HG03095 (cell line): ENCODE measurements around the gene ALPI.
A peak's percentile ranks its signal among the peaks of the same experiment; 100 is the strongest.
"Not testable (repeated sequence)": the region's sequence is repeated elsewhere in the genome, so short reads cannot be mapped to it uniquely, and the experiment has no call there.

Experiments used
- ATAC-seq: cut with Tn5 transposase; IDR thresholded peaks from one replicate; pipeline ENCODE4 v1.9.1; 2021; ENCODE audit warnings: moderate library complexity; ENCODE audit not compliant: unreplicated experiment

The ALPI gene

DNA sequence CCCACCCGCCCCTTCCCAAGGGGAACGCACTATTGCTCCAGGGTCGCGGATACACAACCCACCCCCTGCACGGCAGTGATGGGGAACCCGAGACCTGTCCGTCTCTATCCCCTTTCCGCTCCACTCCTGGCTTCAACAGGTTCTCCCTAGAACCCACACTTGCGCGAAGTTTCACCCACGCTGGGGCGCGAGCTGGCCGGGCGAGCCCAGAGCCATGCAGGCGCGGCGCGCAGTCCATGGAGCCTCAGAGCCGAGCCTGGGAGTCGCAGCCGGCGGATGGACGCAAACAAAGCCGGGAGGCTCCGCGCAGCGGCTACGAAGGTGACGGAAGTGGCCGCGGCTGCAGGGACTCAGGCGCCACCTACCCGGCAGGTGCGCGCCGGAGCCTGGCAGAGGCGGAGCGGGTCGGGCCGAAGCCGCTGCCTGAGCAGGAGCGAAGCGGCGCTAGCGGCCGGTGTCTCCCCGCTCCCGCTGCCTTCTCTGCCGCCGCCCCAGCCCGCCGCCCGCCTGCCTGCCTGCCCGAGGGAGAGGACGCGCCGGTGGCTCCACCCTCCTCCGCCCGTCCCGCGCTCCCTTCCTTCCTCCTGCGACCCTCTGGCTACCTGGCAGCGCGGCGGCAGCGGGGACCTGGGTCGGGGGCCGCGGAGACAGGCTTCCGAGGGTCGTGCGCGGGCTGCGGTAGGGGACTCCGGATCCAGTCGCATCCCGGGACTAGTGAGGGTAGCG lies 35.3 kb upstream of the ALPI start:
- ATAC-seq = no peak

DNA sequence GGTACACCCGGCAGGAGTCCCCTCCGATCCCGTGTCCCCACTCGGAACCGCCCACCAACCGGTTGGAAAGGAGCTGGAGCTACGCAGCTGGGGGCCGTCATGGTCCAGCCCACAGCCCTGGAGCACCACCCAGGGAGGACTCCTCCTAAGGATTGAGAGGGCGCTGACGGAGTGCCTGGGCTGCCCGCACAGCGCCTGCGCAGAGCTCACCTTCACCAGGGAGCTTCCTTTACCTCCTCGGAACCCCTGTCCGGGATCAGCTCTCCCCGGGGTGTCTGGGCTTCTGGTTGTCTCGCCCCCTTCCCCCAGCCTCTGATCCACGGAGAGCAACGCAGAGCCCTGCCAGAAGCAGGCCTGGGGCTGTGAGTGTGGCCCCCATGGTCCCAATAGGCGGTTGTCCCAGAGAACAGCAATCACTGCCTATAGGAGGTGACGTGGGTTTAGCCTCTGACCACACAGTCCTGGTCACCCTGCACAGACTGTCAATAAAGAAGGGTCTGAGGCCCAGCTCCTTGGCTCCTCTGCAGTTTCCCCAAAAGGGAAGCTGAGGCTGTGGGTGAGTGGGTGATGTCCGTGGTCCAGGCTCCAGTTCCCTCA lies 34.7 kb upstream of the ALPI start:
- ATAC-seq = no peak

DNA sequence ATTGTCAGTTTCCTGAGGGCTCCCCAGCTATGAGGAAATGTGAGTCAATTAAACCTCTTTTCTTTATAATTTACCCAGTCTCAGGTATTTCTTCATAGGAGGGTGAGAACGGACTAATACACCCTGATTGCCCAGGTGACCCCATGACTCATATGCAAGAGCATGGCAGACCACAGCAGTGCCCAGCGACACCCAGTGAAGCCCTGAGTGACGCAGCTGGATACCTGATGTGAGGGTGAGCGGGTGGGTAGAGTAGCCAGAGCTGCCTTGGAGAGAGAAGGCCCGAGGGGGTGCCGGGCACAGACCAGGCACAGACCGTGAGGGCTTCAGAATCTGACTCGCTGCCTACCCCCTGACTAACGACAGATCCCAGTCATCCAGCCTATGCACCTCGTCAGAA lies 33.9 kb upstream of the ALPI start:
- no peak for ATAC-seq

DNA sequence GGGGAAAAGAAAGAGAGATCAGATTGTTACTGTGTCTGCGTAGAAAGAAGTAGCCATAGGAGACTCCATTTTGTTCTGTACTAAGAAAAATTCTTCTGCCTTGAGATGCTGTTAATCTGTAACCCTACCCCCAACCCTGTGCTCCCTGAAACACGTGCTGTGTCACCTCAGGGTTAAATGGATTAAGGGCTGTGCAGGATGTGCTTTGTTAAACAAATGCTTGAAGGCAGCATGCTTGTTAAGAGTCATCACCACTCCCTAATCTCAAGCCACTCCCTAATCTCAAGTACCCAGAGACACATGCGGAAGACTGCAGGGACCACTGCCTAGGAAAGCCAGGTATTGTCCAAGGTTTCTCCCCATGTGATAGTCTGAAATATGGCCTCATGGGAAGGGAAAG lies 33.0 kb upstream of the ALPI start:
- ATAC-seq = not testable (repeated sequence)

DNA sequence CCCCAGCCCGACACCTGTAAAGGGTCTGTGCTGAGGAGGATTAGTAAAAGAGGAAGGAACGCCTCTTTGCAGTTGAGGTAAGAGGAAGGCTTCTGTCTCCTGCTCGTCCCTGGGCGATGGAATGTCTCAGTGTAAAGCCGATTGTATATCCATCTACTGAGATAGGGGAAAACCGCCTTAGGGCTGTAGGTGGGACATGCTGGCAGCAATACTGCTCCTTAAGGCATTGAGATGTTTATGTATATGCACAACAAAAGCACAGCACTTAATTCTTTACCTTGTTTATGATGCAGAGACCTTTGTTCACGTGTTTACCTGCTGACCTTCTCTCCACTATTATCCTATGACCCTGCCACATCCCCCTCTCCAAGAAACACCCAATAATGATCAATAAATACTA lies 32.5 kb upstream of the ALPI start:
- not testable (repeated sequence) for ATAC-seq

DNA sequence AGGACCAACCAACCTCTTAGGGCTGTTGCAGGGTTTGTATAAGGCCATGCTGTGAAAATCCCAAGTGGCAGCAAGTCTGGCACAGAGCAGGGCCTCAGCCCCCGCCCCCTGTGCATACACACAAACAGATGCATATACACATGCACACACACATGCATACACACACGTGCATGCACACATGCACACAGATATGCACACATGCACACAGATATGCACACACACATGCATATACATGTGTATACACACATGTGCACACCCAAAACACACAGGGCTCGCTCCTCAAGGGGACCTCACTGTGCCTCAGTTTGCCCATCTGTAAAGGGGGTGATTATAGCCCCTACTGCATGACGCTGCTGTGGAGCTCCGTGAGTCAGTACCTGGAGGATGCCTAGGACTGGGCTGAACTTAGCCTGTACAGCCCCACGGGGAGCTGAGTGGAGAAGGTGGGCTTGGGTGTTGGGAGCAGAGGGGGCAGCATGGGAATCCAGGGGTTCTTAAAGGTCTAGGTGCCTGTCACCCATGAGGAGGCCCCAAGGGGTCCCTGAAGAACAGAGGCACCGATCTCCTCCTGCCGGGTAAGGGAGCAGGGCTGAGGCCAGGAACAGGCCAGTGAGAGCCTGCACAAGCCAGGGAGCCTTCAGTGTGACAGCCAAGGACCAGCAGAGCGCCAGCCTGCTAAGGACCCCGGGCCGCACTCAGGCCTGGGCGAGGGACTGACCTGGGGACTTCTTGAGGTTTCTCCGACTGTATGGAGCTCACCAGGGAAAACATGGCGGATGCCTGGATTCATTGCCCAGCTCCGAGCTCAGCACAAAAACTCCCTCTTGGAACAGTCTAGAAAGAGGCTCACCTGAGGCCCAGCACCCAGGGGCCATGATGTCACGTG lies 24.0 kb upstream of the ALPI start:
- ATAC-seq = no peak

DNA sequence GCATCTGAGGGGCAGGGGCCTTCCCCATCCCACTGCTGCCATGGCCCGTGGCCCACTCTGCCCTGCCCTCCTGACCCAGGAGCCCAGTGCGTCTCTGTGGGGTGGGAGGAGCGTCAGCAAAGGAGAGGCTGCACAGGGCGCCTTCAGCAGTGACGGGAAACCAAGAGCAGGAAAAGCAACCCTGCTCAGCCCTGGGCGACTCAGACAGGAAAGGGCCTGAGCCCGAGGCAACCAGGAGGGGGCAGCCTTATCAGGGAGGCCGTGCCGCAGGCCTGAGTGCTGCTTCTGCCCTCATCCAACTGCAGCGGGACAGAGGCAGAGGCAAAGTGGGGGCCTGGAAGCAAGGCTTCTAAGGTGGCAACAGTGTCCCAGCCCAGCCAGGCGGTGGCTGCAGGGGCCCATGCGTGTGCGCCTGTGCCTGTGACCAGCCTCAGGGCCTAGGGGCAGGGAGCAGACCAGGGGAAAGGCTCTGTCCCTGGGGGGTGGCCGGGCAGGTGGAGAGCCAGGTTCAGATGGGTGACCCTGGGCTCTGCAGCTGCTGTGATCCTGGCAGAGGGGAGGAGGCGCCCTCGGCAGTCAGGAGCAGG lies 23.3 kb upstream of the ALPI start:
- no peak for ATAC-seq

DNA sequence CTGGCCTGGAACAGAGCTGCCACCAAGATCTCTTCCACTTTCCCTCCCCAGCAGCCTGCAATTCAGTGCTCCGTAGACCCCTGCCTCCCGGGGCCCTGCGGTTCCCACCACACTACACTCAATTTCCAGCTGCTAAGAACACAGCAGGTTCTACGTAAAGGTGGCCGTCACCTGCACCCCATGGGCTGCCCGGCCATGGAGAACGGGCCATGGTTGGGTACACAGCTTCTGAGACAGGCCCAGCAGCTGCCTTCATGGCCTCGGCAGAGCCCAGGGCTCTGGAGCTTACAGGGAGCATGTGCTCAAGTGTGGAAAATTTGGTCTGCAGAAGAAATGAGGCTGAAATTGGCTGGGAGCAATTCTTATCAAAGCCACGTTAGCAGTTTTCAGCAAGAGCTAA lies 22.3 kb upstream of the ALPI start:
- ATAC-seq = not testable (repeated sequence)

DNA sequence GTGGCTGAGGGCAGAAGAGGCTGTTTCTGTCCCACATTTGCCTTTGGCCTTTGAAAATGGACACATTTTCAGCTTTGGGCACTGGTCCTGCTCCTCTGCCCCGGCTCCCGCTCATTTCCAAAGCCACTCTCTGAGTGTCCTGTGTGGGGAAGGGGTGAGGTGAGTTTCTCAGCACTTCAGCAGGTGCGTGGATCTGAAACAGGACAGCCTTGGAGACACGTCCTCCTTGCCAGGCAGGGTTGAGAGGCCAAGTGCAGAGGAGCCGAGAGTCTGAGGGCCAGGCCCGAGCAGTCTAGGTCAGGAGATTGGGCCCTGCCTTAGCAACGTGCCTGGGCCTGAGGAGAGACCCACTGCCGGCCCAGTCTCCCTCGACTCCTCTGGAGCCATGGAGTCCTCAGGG lies 21.9 kb upstream of the ALPI start:
- no peak for ATAC-seq

DNA sequence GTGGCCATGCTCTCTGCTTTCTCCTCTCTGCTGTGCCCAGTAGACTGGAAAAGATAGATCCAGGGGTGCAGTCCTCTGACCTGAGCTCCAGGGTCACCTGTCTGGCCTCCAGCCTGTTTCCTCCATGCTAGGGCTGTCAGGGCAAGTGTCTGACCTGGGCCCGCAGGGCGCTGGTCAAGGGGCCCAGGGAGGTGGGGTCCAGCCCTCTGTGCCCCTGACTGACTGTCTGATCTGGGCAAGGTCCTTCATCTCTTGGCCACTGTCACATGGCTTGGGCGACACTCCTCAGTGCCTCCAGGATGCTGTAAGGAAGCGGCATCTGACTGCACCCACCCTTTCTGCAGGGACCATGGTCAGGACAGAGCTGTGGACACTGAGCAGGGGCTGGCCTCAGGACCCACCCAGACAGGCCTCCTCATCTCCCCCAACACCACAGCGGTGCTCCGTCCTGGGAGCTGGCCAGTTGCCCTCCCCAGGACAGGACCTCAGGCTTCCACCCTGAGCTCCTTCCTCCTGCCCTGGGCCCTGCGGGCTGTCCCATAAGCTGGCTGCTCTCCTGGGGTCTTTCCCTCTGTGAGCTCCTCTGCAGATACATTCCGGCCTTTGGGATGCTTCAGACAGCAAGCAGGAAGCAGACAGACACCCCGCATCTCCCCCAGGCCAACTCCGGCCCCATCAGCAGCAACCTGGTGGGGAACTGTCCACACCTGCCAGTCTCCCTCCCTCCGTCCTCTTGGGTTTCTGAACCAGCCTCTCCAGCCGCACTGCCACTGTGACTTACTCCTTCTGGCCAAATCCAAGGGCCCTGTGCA lies 21.2 kb upstream of the ALPI start:
- no peak for ATAC-seq

DNA sequence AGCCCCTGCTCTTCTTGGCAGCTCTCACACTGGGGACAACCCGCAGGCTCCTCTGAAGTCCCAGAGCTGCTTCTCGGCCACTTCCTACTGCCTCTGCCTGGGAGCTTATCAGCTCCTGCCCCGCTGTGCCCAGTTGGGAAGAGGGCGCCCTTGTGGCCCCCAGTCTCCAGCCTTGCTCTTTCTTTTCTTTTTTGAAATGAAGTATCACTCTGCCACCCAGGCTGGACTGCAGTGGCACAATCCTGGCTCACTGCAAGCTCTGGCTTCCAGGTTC lies 20.6 kb upstream of the ALPI start:
- no peak for ATAC-seq

DNA sequence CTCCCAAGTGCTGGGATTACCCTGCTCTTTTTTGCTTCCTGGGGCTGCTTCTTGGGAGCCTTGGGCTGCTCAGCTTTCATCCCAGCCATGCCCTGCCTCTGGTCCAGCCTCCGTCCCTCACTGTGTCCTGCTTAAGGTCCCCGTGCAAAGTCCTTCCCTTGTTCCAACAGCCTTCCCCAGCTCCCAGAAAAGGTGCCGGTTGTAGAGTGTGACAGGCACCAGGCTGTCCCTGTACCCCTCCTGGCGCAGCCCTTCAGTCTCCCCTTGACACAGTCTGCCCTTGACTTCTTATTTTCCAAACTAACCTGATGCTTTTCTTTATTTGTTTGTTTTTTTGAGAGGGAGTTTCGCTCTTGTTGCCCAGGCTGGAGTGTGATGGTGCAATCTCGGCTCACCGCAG lies 20.1 kb upstream of the ALPI start:
- no peak for ATAC-seq

DNA sequence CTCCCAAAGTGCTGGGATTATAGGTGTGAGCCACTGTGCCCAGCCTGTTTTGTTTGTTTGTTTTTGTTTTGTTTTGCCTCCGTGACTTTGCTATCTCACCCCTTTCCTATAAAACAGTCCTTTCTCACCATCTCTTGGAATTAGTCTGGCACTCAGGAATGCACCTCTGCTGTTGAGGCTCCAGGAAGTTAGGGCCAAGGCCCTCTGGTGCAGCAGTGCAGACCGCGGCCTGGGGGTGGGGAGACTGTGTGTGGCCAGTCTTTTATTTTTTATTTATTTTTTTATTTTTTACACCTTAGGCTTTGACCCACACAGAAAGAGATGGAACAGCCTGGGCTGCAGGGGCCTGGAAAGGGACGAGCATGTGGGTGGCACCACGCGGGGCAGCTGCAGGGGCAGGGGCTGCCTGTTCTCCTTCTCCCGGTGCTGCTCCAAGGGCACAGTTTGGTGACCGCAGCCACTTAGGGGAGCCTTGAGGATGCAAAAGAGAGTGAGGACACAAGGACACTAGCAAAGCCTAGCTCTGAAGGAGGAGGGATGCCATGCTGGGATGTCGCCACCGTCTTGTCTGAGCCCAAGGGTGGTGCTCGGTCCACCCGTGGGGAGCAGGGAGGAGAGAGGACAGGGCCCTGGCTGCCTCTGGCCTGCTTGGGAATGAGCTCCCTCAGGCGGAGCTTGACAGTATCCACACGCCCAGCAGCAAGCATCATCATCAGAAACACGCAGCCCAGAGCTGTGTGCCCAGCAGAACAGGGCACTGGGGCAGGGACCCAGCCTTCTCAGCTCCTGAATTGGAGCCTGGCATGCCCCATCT lies 19.4 kb upstream of the ALPI start:
- ATAC-seq = no peak

DNA sequence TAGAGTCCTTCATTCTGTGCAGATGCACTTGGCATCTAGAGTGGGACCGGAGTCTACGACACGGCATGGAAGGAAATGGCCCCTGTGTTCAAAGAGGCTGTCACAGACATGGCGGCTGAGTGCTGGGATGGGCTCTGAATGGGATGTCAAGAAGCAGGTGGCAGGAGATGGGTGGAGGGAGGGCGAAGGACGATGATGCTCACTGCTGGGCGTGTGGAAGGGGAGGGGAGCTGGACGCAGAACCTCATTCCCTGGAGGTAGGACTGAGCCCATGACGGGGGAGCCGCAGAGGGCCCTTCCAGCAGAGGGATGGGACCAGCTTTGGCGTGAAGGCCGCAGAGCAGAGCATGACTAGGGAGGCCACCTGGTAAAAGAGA lies 18.8 kb upstream of the ALPI start:
- no peak for ATAC-seq

DNA sequence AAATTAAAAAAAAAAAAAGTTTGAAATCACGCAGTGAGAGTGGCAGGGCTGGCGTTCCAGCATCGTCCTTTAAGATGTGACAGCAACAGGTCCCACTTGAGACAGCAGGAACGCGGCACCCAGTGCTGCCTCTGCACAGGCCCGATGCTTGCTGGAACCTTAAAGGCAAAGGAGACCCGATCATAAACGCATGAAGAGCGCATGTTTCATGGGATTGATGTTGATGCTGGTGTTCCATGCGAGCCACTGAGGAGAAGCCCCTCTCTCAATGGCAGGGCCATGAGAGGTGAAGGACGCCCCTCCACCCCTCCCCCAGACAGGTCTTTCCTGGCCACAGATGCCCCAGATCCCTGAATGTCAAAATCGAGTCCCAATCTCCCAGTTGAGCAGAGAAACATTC lies 17.9 kb upstream of the ALPI start:
- no peak for ATAC-seq

DNA sequence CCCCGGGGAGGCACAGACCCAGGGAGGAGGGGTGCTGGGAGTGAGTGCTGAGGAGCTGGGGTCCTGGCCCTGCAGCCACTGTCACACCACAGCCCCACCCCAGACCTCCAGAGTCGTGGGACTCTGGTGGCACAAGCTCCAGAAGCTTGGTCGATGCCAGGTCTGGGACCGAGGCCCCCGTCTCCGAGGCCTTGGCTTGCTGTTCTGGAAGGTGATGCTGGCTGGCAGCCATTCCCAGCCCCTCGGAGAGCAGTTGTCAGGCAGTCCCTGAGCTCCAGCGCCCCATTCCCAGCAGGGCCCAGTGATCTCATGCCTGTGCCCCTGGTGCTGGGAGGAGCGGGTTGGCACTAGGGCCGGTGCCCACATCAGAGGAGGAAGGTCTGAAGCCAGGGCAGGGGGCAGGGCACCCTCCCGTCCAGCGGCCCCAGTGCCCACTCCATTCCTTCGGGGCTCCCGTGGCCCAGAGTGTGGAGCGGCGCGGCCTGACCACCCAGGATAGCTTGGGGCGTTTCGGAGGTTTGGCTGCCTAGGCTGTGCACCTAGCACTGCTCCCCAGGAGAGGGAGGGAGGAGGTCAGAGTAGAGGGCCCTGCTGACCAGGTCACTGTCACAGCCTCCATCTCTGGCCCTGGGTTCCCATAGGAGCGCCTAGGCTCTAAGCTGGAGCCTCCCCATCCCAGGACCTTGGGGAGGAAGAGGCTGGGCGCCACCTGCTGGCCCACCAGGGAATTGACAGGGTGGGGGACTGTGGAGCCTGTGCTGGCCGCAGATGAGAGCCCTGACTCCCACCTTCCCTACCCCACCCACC lies 16.8 kb upstream of the ALPI start:
- ATAC-seq = no peak

DNA sequence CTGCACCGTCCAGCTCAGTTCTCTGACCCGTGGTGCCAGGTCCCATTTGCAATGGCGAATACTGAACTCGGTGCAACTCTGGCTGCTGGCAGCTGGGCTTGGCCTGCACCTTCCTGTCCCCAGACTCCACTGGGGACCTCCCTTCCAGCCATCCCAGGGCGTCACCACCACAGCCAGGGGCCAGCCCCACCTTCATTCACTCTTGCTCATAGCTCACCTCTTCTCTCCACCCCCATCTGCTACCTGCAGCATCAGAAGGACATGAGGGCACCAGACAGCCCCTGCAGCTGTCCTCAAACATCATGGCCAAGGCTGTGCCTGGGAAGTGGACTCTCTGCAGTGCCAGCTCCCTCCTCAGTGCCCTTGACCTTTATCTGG lies 16.2 kb upstream of the ALPI start:
- ATAC-seq = no peak

DNA sequence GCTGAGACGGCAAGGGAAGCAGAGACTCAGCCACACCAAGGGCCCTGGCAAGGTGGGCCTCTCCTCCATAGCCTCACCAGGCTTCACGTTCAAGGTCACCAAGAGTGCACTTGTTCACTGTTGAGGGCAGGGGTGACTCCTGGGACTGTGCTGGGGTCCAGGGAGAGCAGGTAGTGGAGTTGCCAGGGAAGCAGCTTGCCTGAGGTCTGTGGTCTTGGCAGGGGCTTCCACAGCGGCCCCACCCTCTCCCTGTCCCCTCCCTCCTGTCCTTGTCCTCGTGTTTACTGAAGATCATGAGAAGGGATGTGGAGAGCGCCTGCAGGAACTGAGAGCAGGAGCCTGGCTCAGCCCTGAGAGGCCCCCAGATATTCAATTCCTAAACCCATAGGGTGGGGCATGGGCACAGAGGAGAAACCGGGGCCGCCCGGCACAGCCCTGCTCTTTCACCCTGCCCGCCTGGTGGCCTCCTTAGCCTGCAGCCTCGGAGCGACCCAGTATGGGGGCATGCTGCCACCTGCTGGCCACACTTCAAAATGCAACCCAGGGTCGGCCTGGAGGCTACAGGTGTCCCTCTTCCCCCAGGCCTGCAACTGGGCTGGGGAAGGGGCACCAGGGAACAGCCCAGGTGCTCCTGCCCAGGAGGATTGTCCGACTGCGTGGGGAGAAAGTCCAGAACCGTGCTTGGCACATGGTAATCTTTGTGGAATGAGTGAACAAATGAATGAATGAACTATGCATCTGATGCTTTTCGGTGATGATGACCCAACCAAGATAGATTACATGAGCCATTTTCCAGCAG lies 15.5 kb upstream of the ALPI start:
- peak; percentile 65 for ATAC-seq
